ENCODE data around the gene LDLRAD3.
A peak's percentile ranks its signal among the peaks of the same experiment; 100 is the strongest.

The LDLRAD3 gene

GRCh38 chr11:36146437-36146836 is 202.6 kb downstream of the LDLRAD3 start:
- no peak for DNase-seq

GRCh38 chr11:36147491-36147890 is 203.6 kb downstream of the LDLRAD3 start:
- DNase-seq = no peak

DNA sequence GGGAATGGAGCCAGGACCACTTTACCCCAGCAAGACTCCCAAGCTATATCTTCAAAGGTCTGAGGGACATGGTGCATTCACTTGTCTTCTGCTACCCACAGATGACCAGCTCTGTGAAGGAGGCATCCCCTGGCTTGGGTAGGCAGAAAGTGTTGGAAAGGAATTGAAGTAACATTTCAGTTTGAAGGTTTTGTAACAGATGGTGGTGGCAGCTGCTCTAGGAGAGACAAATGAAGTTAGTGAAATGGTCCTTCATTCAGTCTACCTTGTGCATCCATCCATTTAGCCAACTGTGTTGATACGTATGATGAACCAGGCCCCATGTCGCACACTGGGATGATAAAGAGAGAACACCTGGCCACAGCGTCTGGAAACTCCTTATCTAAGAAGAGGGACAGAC is 204.8 kb downstream of the LDLRAD3 start:
- DNase-seq = no peak

GRCh38 chr11:36149538-36150242 is 205.8 kb downstream of the LDLRAD3 start:
- no peak for DNase-seq

- no peak for DNase-seq
These were observed 207.1 kb downstream of the LDLRAD3 start for GRCh38 chr11:36150986-36151385.

- DNase-seq = no peak
These were observed 208.2 kb downstream of the LDLRAD3 start for GRCh38 chr11:36151933-36152580.

GRCh38 chr11:36153551-36153950 is 209.7 kb downstream of the LDLRAD3 start:
- no peak for DNase-seq

GRCh38 chr11:36155124-36155561 is 211.3 kb downstream of the LDLRAD3 start:
- DNase-seq = no peak

GRCh38 chr11:36155770-36156160 is 211.9 kb downstream of the LDLRAD3 start:
- DNase-seq = no peak

DNA sequence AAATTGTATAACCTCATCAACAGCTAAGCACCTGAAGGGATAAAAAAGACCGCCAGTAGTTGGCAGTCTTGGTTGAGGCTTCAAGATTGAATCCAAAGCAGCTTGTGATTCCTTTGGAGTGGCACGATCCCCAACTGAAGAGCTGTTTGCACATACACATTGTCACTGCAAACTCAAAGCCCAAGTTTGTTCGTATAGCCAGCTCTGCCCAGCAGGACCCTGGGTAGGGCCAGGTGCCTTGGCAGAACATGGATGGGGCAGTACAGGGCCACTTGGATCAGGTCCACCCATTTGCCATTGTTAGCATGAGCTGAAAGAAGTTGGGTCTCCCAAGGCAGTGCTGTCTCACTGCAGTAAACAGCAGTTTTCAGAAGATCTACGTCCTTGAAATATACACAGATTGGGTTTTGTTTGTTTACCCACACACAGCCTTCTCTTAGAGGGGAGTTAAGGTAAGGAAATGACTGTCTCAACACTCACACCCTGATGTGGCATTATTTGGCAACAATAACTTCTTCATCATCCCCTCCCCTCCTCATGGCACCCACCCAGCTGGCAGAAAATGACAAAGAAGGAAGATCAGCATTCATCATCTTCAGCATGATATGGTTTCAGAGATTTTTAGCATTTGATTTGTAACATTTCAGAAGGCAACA is 212.4 kb downstream of the LDLRAD3 start:
- DNase-seq = no peak

DNA sequence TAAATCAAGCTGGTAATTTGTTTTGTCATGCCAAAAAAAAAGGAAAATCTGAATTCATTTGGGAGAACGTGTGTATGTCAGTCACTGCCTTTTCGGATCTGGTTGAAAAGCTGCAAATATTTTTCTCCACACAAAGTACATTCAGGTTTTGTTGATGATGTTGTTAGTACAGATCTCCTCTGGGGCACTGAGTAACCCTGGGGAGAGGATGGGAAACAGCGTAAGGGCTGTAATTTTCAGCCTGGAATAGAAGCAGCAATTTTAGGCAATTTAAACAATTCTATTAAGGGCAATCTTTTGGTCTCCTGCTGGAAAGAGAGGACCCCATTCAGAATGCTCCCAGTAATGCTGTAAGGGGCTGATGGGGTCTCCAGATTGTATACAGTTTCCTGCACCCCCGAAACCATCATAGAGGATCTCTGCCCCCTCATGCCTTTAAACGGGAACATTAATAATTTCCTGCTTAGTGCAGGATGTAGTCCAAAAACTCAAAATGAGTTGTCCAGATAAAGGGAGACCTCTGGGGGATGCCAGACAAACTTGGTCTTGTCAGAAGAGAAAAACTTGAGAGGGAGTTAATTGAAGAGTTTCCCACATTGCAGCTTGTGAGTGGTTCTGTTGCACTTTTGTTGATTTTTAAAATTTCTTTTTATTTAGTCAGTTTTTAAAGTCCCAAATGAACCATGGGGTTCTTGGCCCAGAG is 213.1 kb downstream of the LDLRAD3 start:
- no peak for DNase-seq

DNA sequence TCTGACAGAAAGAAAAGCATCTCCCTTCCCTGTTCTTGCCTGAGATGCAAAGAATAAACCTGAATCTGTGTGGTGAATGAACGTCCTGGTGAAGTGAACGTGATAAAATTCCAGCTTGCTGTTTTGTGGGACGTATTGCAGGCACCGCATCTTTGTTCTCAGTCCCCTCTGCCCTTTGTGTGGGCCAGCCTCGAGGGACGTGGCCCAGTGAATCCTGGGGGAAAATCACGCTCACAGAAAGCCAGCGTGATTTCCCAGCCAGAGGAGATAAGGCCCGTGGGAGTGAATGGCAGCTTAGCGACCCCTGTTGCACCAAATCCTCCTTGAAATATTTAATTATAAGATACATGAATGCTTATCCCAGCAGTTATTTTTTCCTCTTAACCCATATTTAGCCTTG is 216.2 kb downstream of the LDLRAD3 start:
- DNase-seq = no peak

- no peak for DNase-seq
These were observed 217.7 kb downstream of the LDLRAD3 start for GRCh38 chr11:36161572-36161971.

DNA sequence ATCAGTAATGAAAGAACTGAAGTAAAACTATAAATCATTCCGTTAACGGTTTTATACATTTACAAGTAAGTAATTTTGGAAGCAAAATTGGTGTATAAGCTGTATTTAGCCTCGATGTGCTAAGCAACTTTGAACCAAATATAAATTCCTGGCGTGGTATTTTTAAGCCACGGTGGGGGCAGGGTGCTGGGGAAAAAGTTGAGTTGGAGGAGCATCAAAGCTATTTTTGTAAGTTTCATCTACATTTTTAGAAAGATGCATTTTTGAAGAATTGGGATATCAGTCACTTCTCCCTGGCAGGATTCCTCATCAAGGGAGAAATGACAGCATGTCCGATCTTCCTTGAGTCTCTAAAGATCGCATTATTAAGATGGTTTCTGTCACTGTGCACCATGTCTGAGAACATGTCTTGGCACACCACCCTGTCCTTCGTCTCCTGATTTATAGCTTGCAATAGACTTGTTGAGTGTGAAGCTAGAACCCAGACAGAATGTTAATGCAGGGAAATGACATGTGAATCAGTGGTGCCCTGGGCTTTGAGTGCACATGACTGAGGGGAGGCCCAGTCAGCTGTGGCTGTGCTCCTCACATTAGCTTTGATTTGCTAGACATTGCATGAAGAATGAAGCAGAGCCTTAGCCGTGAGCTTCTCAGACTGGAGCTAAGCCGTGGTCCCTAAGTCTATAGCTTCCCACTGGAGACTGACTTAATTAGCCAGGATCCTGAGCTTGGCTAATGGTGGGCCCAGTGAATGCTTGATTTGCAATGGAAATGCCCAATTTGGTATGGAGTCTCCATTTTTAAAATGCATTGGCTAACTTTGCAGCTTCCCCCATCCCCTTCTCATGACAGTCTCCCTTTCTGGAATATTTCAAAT is 218.4 kb downstream of the LDLRAD3 start:
- no peak for DNase-seq

GRCh38 chr11:36162883-36163434 is 219.1 kb downstream of the LDLRAD3 start:
- peak; percentile 89 for DNase-seq

- no peak for DNase-seq
These were observed 220.8 kb downstream of the LDLRAD3 start for GRCh38 chr11:36164506-36165250.

DNA sequence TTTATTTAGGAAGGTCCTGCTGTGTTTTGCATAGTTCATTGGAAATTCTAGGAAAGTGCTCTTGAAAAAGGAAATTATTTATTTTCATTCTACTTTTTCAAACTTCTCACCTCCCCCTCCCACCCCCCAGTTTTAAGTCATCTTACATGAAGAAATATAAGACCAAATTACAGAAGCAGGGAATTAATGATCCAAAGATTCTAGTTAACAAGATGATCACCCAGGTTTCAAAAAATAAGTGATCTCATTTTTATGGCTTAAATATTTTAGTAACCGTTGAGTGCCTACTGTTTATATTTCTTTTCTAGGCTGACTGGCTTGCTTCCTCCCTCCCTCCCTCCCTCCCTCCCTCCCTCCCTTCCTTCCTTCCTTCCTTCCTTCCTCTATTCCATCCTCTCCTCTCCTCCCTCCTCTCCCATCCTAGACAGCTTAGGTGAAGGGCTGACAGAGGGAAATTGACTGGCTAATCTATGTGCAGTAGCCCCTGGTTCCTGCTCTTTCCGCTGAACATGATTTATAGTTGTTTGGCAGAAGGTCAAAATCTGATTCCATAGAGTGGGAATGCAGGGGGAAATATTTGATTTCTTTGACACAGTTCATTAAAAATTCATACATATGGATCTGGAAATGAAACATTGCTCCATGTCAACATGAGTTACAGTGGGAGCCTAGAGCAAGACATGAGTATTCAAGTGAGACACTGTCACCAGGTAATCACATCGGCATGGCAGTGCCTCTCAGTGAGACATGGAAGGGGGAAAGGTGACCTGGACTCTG is 221.9 kb downstream of the LDLRAD3 start:
- DNase-seq = peak; percentile 23

- DNase-seq = no peak
These were observed 223.2 kb downstream of the LDLRAD3 start for GRCh38 chr11:36167073-36167472.

DNA sequence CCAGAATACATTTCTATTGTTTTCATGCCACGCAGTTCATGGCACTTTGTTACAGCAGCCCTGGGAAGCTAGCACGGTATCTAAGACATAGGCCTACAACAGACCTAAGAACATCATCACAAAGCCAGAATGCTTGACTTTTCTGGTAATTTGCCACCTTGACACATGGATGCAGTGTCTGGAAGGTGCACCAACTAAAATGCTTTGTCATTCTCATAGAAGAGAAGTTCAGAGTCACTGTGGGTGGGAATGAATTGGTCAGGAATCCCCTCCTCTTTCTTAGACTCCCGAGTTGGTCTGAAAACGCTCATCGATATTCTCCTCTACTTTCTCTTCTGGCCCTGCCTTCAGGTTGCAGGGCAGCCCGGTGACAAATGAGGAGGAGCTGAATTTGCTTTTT is 223.9 kb downstream of the LDLRAD3 start:
- DNase-seq = no peak

DNA sequence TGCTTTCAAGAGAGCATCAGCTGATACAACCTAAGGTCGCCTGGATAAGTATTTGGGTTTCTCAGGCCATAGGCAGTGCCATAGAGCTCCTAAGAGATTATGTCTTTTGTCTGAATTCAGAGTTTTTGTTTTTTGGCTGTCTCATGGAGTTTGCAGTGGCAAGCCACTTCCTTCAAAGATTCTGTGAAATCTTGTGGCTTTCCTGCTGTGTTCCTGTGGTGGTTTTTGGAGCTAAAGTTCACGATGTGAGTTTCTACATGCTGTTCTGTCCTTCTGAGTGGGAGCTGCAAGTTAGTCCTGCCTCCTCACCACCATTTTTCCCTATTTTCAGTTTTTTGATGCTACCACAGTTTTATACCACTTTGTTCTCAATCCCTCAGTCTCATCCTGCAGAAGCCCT is 234.0 kb downstream of the LDLRAD3 start:
- DNase-seq = no peak
